WTC11 (cell line): ENCODE results near the gene NSG2.

Experiments used
- CREB1 ChIP-seq: sonication (generic); formaldehyde crosslinking; IDR thresholded peaks from 2 replicates; pipeline ENCODE4 v1.8.0; 2023; ENCODE audit warnings: mild to moderate bottlenecking, missing genetic modification reagents
- IRF2 ChIP-seq: sonication (generic); formaldehyde crosslinking; IDR thresholded peaks from 2 replicates; pipeline ENCODE4 v1.8.0; 2022; ENCODE audit warnings: low read depth, missing genetic modification reagents, borderline replicate concordance
- TF ChIP-seq, protein P1 (sequence below): fragments of 200-600 bp; IDR thresholded peaks from 2 replicates; pipeline ENCODE4 v1.8.0; 2022; ENCODE audit warnings: antibody characterized with exemption
- TF ChIP-seq, protein P2 (sequence below): sonication (generic); formaldehyde crosslinking; conservative IDR thresholded peaks from 2 replicates; pipeline ENCODE4 v1.8.1; 2022; ENCODE audit warnings: mild to moderate bottlenecking, missing genetic modification reagents

DNA sequence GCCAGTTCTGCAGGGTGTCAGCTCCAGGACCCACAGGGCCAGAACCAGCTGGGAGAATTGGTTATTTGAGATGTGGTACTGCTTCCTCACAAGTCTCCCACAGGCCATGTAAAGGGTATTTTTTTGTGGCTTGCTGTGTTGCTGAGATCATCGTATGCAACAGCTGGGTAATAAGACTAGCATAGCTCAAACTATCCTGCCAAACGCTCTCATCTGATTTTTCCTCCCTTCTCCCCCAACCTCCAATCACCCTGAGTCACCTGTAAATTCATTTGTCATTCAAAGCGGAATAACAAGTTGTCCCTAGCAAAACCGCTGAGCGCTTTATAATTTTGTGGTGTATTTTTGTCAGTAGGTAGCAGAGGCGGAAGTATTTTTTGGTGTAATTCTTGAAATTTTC is 63.2 kb downstream of the NSG2 start:
- TF ChIP-seq, protein P1, sequence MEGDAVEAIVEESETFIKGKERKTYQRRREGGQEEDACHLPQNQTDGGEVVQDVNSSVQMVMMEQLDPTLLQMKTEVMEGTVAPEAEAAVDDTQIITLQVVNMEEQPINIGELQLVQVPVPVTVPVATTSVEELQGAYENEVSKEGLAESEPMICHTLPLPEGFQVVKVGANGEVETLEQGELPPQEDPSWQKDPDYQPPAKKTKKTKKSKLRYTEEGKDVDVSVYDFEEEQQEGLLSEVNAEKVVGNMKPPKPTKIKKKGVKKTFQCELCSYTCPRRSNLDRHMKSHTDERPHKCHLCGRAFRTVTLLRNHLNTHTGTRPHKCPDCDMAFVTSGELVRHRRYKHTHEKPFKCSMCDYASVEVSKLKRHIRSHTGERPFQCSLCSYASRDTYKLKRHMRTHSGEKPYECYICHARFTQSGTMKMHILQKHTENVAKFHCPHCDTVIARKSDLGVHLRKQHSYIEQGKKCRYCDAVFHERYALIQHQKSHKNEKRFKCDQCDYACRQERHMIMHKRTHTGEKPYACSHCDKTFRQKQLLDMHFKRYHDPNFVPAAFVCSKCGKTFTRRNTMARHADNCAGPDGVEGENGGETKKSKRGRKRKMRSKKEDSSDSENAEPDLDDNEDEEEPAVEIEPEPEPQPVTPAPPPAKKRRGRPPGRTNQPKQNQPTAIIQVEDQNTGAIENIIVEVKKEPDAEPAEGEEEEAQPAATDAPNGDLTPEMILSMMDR = no peak
- TF ChIP-seq, protein P2, sequence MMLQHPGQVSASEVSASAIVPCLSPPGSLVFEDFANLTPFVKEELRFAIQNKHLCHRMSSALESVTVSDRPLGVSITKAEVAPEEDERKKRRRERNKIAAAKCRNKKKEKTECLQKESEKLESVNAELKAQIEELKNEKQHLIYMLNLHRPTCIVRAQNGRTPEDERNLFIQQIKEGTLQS = no peak
- no peak for TF ChIP-seq CREB1 (CRISPR knock-in tag)
- TF ChIP-seq IRF2 (CRISPR knock-in tag) = no peak
